Activated CD4-positive, alpha-beta memory T cell treated with anti-CD3 and anti-CD28 coated beads for 36 hours (primary cell): ENCODE results near the gene SOBP. TPM values are rescaled to one million over a fixed set of nuclear protein-coding genes. Genes with fewer than 3 reads are reported as not detected.

Experiments used
- CTCF ChIA-PET: fragments of 350-600 bp; sonication (Branson Sonifier 250); formaldehyde crosslinking; loops from one replicate; lab custom pipeline; 2021; ENCODE audit warnings: antibody characterized with exemption, inconsistent platforms; lab: Charles Lee
- POLR2A ChIA-PET: fragments of 350-600 bp; sonication (Branson Sonifier 250); formaldehyde crosslinking; loops from one replicate; lab custom pipeline; 2021; ENCODE audit warnings: antibody characterized with exemption; lab: Charles Lee
- DNase-seq: peaks from one replicate; pipeline ENCODE4 v3.0.0-alpha.2; 2020
- H3K27ac Mint-ChIP-seq: one replicate; pipeline ENCODE4 v1.8.0; 2021; ENCODE audit warnings: mixed read lengths
- H3K27me3 Mint-ChIP-seq: one replicate; pipeline ENCODE4 v1.8.0; 2021; ENCODE audit warnings: mixed read lengths
- H3K36me3 Mint-ChIP-seq: one replicate; pipeline ENCODE4 v1.8.0; 2021; ENCODE audit warnings: mixed read lengths
- H3K4me1 Mint-ChIP-seq: one replicate; pipeline ENCODE4 v1.8.0; 2021; ENCODE audit warnings: low read depth, mixed read lengths
- H3K4me3 Mint-ChIP-seq: one replicate; pipeline ENCODE4 v1.8.0; 2021; ENCODE audit warnings: mild to moderate bottlenecking, mixed read lengths
- H3K9me3 Mint-ChIP-seq: one replicate; pipeline ENCODE4 v1.8.0; 2021; ENCODE audit warnings: mixed read lengths
- intact Hi-C: fragments of 100-400 bp; cut with micrococcal nuclease; formaldehyde crosslinking; loops from one replicate; pipeline ENCODE4 v1.15.1; 2023
- total RNA-seq, 2 experiments: library from RNA; stranded (reverse); gene quantifications; one replicate each; pipeline ENCODE4 v1.2.3, GENCODE V29; 2021

Gene SOBP
- total RNA-seq, 2 experiments from 2014 or later: 0.24 to 0.29 TPM

DNA sequence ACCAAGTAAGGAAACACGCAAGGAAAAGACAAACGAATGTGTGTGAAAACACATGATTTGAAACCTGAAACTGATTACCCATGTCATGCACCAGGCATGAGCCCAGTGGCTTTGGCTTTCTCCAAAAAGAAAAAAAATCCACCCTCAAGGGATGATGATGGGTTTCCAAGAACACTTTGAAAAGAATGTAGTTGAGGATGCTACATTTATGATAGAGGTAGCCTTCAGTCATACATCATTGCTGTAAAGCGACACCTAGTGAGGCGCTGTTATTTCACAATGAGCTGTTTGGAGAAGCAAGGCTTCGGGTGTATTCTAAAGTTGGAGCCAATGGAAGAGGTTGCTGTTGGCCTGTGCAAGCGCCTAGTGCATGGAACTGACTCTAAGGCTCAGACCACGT lies 209.3 kb downstream of the SOBP start:
- Mint-ChIP-seq H3K36me3 (no peaks in the 10 kb centered on the region), H3K27me3 (no peaks in the 10 kb centered on the region), H3K9me3 (no peaks in the 10 kb centered on the region), H3K4me1 (peaks cover 14% of the 10 kb centered on the region), H3K27ac (no peak overlapping the region), H3K4me3 (no peak overlapping the region)
- intact Hi-C loops: no loop called here
- ChIA-PET CTCF (interaction anchor here (0.5 to 3.0 kb wide), 4 partner anchors 9 to 168 kb away, joined by 3 to 12 read pairs (median 3); no protein-coding TSS in a partner anchor), POLR2A (no interaction called here)
- no peak for DNase-seq

DNA sequence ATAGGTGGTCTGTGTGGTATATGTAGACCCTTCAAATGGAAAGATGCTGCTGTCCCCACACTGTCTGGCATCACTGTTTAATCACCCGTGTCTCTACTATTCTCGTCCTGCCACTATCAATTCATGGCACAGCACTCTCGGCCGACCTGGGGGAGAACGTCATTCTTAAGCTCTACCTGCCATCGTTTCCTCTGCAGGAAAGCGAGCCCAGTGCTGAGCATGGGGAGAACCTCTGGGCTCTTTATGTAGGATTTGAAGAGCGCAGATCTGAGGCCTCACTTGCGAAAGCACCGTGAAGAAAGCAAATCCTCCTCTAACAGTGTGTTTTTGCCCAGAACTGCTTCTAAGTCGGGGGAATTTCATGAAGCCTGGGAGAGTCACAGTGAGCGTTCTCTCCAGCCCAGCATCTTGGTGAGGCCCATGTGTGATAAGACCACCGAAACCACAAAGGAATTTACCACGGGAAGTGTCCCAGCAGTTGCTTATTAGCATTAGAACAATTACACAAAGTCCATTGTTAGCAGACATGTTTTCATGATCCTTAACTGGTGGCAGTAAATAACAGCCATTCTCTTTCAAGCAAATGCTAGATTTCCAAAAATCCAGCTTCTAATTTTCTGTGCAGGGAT lies 209.9 kb downstream of the SOBP start:
- Mint-ChIP-seq H3K9me3 (no peaks in the 10 kb centered on the region), H3K27me3 (no peaks in the 10 kb centered on the region), H3K36me3 (no peaks in the 10 kb centered on the region), H3K4me1 (peaks cover 17% of the 10 kb centered on the region), H3K4me3 (no peak overlapping the region), H3K27ac (no peak overlapping the region)
- ChIA-PET POLR2A (no interaction called here), CTCF (interaction anchor here (0.5 to 3.0 kb wide), 3 partner anchors 9 to 148 kb away, joined by 3 to 12 read pairs (median 3); no protein-coding TSS in a partner anchor)
- intact Hi-C loops: no loop called here
- no peak for DNase-seq

DNA sequence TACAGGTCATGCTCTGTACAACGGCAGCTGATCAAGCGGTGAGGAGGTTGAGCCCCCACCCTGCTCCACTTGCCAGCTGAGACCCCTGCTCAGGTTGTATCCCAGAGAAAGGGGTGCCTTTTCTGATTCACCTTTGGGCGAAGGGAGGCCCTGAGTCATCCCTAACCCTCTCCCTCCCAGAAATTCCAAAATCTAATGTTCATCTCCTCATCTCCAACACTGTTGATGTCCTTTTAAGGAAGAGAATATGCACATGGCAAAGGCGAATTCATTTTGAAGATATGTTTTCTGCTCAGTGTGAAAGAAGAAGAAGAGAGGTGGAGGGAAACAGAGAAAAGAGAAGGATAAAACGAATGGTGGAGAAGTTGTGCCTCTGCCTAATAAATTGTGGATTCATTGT lies 213.7 kb downstream of the SOBP start:
- POLR2A ChIA-PET: no interaction called here
- intact Hi-C loops: loop anchor here (2.0 kb wide), 1 partner anchor 29 kb away; no protein-coding TSS in a partner anchor
- Mint-ChIP-seq H3K27ac (no peak overlapping the region), H3K4me1 (peaks cover 10% of the 10 kb centered on the region), H3K9me3 (no peaks in the 10 kb centered on the region), H3K27me3 (no peaks in the 10 kb centered on the region), H3K4me3 (no peak overlapping the region), H3K36me3 (no peaks in the 10 kb centered on the region)
- no peak for DNase-seq
- CTCF ChIA-PET: interaction anchor here (0.6 to 3.9 kb wide), 19 partner anchors 9 to 385 kb away, joined by 3 to 30 read pairs (median 4); no protein-coding TSS in a partner anchor

DNA sequence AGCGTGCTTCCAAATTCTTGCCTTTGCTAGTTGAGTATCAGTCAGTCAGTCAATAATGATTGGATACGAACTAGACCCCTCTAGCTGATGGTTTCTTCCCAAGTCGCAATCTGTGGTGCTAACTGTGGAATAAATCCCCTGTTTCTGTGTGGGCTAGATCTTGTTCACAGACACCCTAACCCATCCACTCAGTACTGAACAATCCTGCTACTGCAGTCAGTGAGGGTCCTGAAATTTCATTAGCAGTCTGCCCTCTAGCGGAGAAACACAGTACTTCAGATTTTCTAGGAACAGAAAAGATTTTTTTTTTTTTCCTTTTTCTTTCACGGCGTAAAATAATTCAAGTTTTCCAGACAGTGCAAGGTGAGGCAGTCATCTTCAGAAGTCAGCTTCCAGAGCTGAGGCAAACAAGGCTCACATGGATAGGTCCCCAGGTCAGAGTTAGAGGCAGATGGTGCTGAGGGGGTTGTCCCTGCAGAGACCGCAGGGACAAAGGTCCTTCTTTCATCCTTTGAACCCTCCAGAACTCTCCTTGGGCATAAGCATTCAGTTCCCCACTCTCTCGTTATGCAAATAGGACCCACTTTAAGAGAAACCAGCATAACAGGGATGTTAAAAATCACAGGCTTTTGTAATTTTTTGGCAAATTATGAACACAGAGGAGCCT lies 214.6 kb downstream of the SOBP start:
- Mint-ChIP-seq H3K9me3 (no peaks in the 10 kb centered on the region), H3K4me1 (peaks cover 10% of the 10 kb centered on the region), H3K36me3 (no peaks in the 10 kb centered on the region), H3K4me3 (no peak overlapping the region), H3K27me3 (no peaks in the 10 kb centered on the region), H3K27ac (no peak overlapping the region)
- CTCF ChIA-PET: interaction anchor here (0.5 to 3.9 kb wide), 19 partner anchors 8 to 386 kb away, joined by 3 to 30 read pairs (median 4); no protein-coding TSS in a partner anchor
- DNase-seq: no peak
- intact Hi-C loops: loop anchor here (2.0 kb wide), 1 partner anchor 30 kb away; no protein-coding TSS in a partner anchor
- POLR2A ChIA-PET: no interaction called here

DNA sequence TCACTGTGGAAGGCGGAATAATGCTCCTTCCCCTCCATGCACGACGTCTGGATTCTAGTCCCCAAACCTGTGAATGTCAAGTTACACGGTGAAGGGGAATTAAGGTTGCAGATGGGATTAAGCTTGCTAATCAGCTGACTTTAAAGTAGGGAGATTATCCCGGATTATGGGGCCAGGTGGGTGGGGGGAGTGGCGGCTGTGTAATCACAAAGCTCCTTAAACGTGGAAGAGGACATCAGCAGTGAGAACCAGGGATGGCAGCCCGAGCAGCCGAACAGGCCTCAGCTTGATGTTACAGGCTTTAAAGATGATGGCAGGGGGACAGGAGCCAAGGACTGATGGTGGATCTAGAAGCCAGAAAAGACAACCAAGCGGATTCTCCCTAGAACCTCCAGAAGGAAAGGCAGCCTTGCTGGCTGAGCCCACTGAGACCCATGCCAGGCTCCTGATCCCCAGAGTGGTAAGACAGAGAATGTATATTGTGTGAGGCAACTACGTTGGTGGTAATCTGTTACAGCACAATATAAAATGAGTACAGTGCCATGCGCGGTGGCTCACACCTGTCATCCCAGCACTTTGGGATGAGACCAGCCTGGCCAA lies 216.7 kb downstream of the SOBP start:
- H3K9me3 Mint-ChIP-seq: no peaks in the 10 kb centered on the region
- no peak for DNase-seq
- POLR2A ChIA-PET: no interaction called here
- H3K4me3 Mint-ChIP-seq: no peak overlapping the region
- H3K27ac Mint-ChIP-seq: no peak overlapping the region
- CTCF ChIA-PET: no interaction called here
- intact Hi-C loops: no loop called here
- H3K4me1 Mint-ChIP-seq: peaks cover 13% of the 10 kb centered on the region
- no peaks in the 10 kb centered on the region for H3K36me3 Mint-ChIP-seq
- H3K27me3 Mint-ChIP-seq: no peaks in the 10 kb centered on the region

DNA sequence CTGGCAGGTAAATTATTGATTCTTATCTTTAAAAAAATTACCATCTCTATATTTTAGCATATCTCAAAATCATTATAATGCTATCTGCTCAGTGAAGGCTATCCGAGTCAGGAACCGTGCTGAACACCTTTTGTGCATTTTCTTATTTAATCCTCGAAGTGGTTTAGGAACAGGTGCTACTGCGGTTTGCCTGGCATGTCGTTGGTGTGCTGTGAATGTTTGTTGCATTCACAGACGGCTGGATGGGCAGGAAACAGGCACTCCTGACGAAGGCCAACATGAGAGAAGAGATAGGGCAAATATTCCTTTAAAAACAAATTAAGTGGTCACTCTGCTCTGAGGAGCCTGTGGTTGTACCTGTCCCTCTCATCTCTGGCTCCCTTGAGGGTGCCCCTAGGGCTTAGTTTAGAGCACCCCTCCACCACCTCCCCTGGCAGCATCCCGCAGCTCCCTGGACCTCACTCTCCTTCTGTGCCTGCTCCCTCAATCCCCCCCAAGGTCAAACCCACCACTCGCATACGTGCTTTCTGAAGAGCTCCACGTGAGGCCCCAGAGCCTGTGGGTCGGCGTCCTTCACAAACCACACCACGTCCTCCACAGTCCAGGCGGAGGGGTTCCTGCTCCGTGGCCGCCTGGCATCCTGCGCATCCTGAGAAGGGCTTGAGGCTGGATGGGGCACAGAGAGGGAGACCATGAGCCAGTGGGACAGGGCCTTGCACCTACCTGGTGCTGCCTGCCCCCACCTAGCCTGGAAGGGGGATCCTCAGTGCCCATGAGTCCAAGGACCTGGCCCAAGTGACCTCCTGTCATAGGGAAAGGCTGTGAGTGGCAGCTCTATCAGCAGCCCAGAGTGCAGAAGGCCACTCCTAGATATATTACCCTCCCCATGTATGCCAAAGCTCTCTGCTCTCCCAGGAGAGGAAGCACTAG lies 217.7 kb downstream of the SOBP start:
- no peaks in the 10 kb centered on the region for H3K36me3 Mint-ChIP-seq
- no peaks in the 10 kb centered on the region for H3K9me3 Mint-ChIP-seq
- intact Hi-C loops: no loop called here
- ChIA-PET CTCF (interaction anchor here (1.1 to 1.2 kb wide), 2 partner anchors 8 to 12 kb away, joined by 3 read pairs; no protein-coding TSS in a partner anchor), POLR2A (no interaction called here)
- no peak for DNase-seq
- H3K4me1 Mint-ChIP-seq: peaks cover 23% of the 10 kb centered on the region
- H3K27me3 Mint-ChIP-seq: no peaks in the 10 kb centered on the region
- H3K4me3 Mint-ChIP-seq: no peak overlapping the region
- no peak overlapping the region for H3K27ac Mint-ChIP-seq

DNA sequence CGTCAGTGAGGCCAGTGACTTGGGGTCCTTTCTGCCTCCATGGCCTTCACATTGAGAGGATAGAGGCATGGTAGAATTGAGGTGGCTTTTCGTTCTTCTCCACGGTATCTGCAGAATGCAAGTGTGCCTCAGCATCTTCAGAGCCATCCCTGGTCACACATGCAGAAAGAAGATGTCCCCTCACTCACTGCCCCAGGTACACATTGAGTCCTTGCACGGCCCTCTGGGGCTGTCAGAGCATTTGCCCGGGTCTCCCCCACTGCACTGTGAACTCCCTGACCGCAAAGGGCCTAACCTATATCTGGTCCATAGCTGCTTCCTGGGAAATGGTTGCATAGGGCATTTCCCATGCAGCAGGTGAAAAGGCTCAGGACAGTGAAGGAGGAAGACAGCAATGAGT lies 218.5 kb downstream of the SOBP start:
- H3K4me3 Mint-ChIP-seq: no peak overlapping the region
- H3K27me3 Mint-ChIP-seq: no peaks in the 10 kb centered on the region
- no peaks in the 10 kb centered on the region for H3K9me3 Mint-ChIP-seq
- POLR2A ChIA-PET: no interaction called here
- intact Hi-C loops: no loop called here
- CTCF ChIA-PET: interaction anchor here (0.6 to 1.6 kb wide), 4 partner anchors 9 to 140 kb away, joined by 3 to 11 read pairs (median 3); no protein-coding TSS in a partner anchor
- H3K36me3 Mint-ChIP-seq: no peaks in the 10 kb centered on the region
- no peak for DNase-seq
- H3K4me1 Mint-ChIP-seq: peaks cover 32% of the 10 kb centered on the region
- no peak overlapping the region for H3K27ac Mint-ChIP-seq

DNA sequence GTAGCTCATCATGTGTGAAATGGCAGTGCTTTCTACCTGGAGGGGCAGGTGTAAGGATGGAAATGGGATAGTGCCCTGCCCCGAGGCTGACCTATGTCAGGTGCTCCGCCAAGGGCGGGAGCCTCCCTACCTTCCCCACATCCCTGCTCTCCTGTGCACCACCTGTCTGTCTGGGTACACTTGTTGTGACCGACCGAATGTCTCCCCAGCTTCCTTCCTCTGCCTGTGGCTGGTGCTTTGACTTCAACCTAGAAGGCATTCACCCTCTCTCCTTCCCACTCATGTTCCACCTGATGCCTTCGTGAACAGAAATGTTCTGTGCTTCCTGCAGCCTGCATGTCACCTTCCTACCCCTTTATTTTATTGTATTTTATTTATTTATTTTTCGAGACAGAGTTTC lies 219.4 kb downstream of the SOBP start:
- Mint-ChIP-seq H3K9me3 (no peaks in the 10 kb centered on the region), H3K4me1 (peaks cover 40% of the 10 kb centered on the region), H3K4me3 (no peak overlapping the region), H3K27me3 (no peaks in the 10 kb centered on the region), H3K27ac (no peak overlapping the region), H3K36me3 (no peaks in the 10 kb centered on the region)
- POLR2A ChIA-PET: no interaction called here
- CTCF ChIA-PET: interaction anchor here (0.6 to 1.6 kb wide), 5 partner anchors 10 to 158 kb away, joined by 3 to 11 read pairs (median 3); no protein-coding TSS in a partner anchor
- DNase-seq: no peak
- intact Hi-C loops: no loop called here

Other genes starting within 250 kb of the SOBP start
- 10 to 100 TPM in 1 of 2 experiments, 1 to 10 TPM in 1; 9.8 to 10.4 TPM for gene PDSS2, start 30.6 kb upstream of the SOBP start, total RNA-seq